AG09319 (cell line): ENCODE results near the gene SCART1.

Experiments
- DNase-seq: peaks from one replicate; pipeline ENCODE4 v3.0.0-alpha.2; 2010; ENCODE audit warnings: low read depth; ENCODE audit errors: extremely low read depth
- TF ChIP-seq, protein P1 (sequence below): IDR thresholded peaks from 2 replicates; pipeline ENCODE4 v1.5.1; 2011; ENCODE audit warnings: low read depth, mild to moderate bottlenecking, inconsistent platforms, low read length, moderate library complexity

The SCART1 gene

DNA sequence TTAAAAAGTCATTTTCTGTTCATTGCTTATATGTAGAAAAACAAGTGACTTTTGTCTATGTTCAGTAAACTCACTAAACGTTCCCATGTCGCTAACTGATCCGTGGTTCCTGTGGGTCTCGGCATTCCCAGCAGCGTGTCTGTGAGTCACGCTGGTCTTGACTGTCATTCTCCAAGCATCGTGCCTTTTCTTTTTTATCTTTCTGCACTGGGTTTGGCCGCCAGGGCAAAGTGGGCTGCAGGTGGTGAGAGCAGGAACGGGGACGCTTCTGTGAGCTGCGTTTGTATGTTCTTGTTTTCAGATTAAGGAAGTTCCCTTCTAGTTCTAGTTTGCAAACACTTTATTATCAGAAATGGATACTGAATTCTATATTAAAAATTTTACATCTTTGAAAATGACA, 6.8 kb upstream of the SCART1 start:
- TF ChIP-seq, protein P1, sequence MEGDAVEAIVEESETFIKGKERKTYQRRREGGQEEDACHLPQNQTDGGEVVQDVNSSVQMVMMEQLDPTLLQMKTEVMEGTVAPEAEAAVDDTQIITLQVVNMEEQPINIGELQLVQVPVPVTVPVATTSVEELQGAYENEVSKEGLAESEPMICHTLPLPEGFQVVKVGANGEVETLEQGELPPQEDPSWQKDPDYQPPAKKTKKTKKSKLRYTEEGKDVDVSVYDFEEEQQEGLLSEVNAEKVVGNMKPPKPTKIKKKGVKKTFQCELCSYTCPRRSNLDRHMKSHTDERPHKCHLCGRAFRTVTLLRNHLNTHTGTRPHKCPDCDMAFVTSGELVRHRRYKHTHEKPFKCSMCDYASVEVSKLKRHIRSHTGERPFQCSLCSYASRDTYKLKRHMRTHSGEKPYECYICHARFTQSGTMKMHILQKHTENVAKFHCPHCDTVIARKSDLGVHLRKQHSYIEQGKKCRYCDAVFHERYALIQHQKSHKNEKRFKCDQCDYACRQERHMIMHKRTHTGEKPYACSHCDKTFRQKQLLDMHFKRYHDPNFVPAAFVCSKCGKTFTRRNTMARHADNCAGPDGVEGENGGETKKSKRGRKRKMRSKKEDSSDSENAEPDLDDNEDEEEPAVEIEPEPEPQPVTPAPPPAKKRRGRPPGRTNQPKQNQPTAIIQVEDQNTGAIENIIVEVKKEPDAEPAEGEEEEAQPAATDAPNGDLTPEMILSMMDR = no peak
- no peak for DNase-seq

DNA sequence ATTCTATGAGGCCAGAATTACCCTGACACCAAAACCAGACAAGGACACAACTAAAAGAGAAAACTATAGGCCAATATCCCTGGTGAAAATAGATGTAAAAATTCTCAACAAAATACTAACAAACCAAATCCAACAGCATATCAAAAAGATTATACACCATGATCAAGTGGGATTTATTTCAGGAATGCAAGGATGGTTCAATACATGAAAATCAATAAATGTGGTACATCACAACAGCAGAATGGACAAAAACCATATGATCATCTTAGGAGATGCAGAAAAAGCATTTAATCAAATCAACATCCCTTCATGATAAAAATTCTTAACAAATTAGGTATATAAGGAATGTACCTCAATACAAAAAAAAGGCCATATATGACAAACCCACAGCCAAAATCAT, 5.6 kb upstream of the SCART1 start:
- TF ChIP-seq, protein P1 = no peak
- DNase-seq = no peak

DNA sequence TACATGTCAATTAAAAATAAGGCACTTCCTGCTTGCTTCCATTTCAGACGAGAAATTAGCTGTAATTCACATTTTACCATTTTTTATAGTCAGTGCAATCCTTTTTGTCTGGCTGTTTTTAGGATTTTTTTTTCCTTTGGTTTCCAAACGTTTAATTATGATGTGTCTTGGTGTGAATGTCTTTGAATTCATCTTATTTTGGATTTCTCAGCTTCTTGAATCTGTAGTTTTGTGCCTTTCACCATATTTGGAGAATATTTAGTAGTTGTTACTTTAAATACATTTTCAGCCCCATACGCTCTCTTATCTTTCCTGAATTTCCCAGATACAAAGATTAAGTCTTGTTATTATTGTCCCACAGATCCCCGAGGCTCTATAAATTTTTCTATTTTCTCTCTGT, 2.4 kb upstream of the SCART1 start:
- TF ChIP-seq, protein P1 = no peak
- no peak for DNase-seq

DNA sequence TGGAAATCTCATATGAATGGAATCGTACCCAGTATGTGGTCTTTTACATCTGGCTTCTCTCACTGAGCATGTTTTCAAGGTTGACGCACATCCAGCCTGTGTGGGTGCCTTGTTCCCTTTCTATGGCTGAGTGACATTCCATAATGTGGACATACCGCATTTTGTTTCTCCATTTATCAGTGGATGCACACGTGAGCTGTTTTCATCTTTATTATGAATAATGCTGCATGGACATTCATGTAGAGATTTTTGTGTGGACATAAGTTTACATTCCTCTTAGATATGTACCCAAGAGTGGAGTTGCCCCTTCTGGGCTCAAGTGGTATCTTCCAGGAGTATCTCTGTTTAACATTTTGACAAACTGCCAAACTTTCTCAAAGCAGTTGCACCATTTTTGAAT, 1.3 kb upstream of the SCART1 start:
- TF ChIP-seq, protein P1 = no peak
- no peak for DNase-seq

DNA sequence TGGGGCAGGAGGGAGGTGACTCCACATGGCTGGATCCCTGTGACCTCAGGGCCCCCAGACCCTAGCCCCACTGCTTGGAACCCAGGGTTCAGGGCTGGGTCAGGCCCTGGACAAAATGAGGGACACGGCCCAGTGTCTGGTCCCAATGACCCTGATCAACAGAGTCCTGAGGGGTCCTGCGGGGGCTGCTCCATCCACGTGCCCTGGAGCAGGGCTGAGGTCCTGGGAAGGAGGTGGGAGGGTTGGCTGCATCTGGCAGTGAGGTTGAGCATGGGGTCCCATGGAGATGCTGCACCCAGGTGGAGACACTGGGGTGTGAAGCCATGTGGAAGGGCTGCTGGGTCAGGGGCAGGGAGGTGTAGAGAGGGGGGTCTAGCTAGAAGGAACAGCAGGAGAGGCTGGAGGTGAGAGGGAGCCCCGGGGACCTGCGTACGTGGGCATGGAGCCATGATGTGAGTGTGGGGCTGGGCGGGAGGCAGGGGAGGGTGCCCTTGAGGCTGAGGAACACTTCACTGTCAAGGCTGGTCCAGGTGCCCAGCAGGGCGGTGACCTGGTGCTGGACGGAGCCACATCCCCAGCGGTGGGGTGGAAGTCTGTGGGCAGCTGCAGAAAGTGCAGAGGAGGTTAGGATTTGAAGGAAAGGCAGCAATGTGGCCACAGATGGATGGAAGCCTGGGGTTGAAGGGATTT, 604 bp downstream of the SCART1 start:
- TF ChIP-seq, protein P1 = no peak
- DNase-seq = no peak

DNA sequence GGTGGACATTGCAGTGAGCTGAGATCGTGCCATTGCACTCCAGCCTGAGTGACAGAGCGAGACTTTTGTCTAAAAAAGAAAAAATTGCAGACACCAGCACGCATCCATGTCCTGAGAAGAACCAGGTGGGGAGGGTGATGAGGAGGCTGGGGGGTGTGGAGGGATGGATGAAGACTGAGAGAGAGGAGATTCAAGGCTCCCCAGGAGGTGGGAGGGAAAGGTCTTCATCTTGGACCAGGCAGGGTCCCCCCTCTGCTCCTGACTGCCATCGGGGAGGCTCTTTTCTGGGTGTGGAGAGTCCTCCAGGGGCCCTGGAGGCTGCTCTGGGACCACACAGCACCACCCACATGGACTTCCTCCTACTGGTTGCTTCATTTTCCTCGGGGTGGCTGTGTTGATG, 1.5 kb downstream of the SCART1 start:
- TF ChIP-seq, protein P1 = no peak
- DNase-seq = no peak

DNA sequence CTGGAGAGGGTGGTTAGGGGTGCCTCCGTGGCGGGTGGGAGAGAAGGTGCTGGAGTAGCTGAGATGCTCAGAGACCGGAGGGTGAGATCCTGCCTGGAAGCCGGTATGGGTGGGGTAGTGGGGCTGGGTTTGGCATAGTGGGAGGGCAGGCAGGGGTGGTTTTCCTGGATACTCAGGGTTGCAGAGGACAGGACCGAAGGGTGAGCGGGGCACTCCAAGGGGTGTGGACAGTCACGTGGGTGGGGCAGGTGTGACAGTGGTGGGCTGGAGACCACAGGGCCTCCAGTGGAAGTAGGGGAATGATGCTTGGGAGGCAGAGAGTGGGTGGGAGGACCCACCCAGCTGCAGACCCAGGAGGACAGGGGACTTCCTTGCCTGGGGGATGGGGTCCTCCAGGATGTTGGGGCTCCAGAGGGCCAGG, 1.9 kb downstream of the SCART1 start:
- TF ChIP-seq, protein P1 = no peak

More for the DNA sequence above, 1.9 kb downstream of the SCART1 start:
- DNase-seq = no peak
